HUES64 (cell line): ENCODE measurements around the gene GRAMD1B.

Experiments
- H3K27ac ChIP-seq: 2 replicates; pipeline ENCODE4 v1.7.0; 2013; ENCODE audit warnings: low read depth, low read length, inconsistent platforms
- H3K27me3 ChIP-seq: 2 replicates; pipeline ENCODE4 v1.6.1; 2013; ENCODE audit warnings: mild to moderate bottlenecking, low read length; ENCODE audit not compliant: insufficient read depth
- H3K36me3 ChIP-seq: 2 replicates; pipeline ENCODE4 v1.6.1; 2013; ENCODE audit warnings: mild to moderate bottlenecking, low read length; ENCODE audit not compliant: insufficient read depth
- H3K4me1 ChIP-seq: 2 replicates; pipeline ENCODE4 v1.6.1; 2013; ENCODE audit warnings: mild to moderate bottlenecking, low read length, moderate library complexity; ENCODE audit not compliant: insufficient read depth
- H3K4me3 ChIP-seq: 2 replicates; pipeline ENCODE4 v1.5.1; 2013; ENCODE audit warnings: mild to moderate bottlenecking, low read length, moderate library complexity
- H3K9ac ChIP-seq: 2 replicates; pipeline ENCODE4 v1.6.1; 2013; ENCODE audit warnings: mild to moderate bottlenecking, low read depth, low read length
- H3K9me3 ChIP-seq: 2 replicates; pipeline ENCODE4 v1.6.1; 2013; ENCODE audit warnings: low read depth, low read length; ENCODE audit not compliant: insufficient read depth
- WGBS: fragments of 150-250, 120-280 bp; methylation state at CpG from one replicate; pipeline ENCODE4 v1.1.7; 2013; ENCODE audit warnings: missing lambda C conversion rate; 5-methylcytosine and 5-hydroxymethylcytosine counted together

Gene GRAMD1B

GRCh38 chr11:123640677-123641494, 210.8 kb downstream of the GRAMD1B start:
- Histone ChIP-seq H3K27me3 (no peaks in the 10 kb centered on the region), H3K9me3 (no peaks in the 10 kb centered on the region), H3K36me3 (no peaks in the 10 kb centered on the region), H3K27ac (no peak overlapping the region), H3K4me3 (no peak overlapping the region), H3K9ac (no peak overlapping the region), H3K4me1 (peaks cover 3% of the 10 kb centered on the region)
- 41% methylated on average over 22 of the region's 22 CpGs for WGBS

- no peaks in the 10 kb centered on the region for H3K27me3 ChIP-seq
- no peak overlapping the region for H3K9ac ChIP-seq
- H3K36me3 ChIP-seq = no peaks in the 10 kb centered on the region
- WGBS = 77% methylated on average over 4 of the region's 4 CpGs
- no peak overlapping the region for H3K27ac ChIP-seq
- no peaks in the 10 kb centered on the region for H3K9me3 ChIP-seq
- no peak overlapping the region for H3K4me3 ChIP-seq
- peaks cover 3% of the 10 kb centered on the region for H3K4me1 ChIP-seq
Observed at GRCh38 chr11:123641495-123641840, 211.4 kb downstream of the GRAMD1B start.

GRCh38 chr11:123642435-123642834, 212.4 kb downstream of the GRAMD1B start:
- peaks cover 3% of the 10 kb centered on the region for H3K4me1 ChIP-seq
- H3K27me3 ChIP-seq = no peaks in the 10 kb centered on the region
- no peak overlapping the region for H3K9ac ChIP-seq
- no peak overlapping the region for H3K4me3 ChIP-seq
- H3K27ac ChIP-seq = no peak overlapping the region
- no peaks in the 10 kb centered on the region for H3K9me3 ChIP-seq
- WGBS = 92% methylated on average over 15 of the region's 15 CpGs
- no peaks in the 10 kb centered on the region for H3K36me3 ChIP-seq

GRCh38 chr11:123645286-123645975, 215.4 kb downstream of the GRAMD1B start:
- WGBS = 87% methylated on average over 12 of the region's 12 CpGs
- Histone ChIP-seq H3K27ac (no peak overlapping the region), H3K4me3 (no peak overlapping the region)

GRCh38 chr11:123650901-123651300, 220.8 kb downstream of the GRAMD1B start:
- Histone ChIP-seq H3K4me1 (peaks cover 12% of the 10 kb centered on the region; the same call in 1 of the 2 replicates), H3K36me3 (no peaks in the 10 kb centered on the region), H3K9ac (no peak overlapping the region), H3K9me3 (no peaks in the 10 kb centered on the region), H3K27ac (no peak overlapping the region), H3K27me3 (peaks cover 45% of the 10 kb centered on the region), H3K4me3 (no peak overlapping the region)
- no CpG with 5 or more reads among the region's 2 CpGs for WGBS

More at GRCh38 chr11:123645286-123645975, 215.4 kb downstream of the GRAMD1B start:
- Histone ChIP-seq H3K9ac (no peak overlapping the region), H3K9me3 (no peaks in the 10 kb centered on the region), H3K27me3 (no peaks in the 10 kb centered on the region), H3K36me3 (no peaks in the 10 kb centered on the region), H3K4me1 (peaks cover 3% of the 10 kb centered on the region)

GRCh38 chr11:123652599-123652998, 222.5 kb downstream of the GRAMD1B start:
- Histone ChIP-seq H3K9me3 (no peaks in the 10 kb centered on the region), H3K27ac (no peak overlapping the region), H3K4me1 (peaks cover 12% of the 10 kb centered on the region; the same call in 1 of the 2 replicates), H3K36me3 (no peaks in the 10 kb centered on the region), H3K4me3 (no peak overlapping the region), H3K9ac (no peak overlapping the region), H3K27me3 (peaks cover 54% of the 10 kb centered on the region)
- 69% methylated on average over 2 of the region's 2 CpGs for WGBS

GRCh38 chr11:123653483-123653826, 223.4 kb downstream of the GRAMD1B start:
- H3K9ac ChIP-seq = no peak overlapping the region
- no peak overlapping the region for H3K27ac ChIP-seq
- peaks cover 12% of the 10 kb centered on the region; the same call in 1 of the 2 replicates for H3K4me1 ChIP-seq
- WGBS = 12% methylated on average over 10 of the region's 10 CpGs
- H3K4me3 ChIP-seq = peak overlapping the region; percentile 78
- H3K9me3 ChIP-seq = no peaks in the 10 kb centered on the region
- H3K27me3 ChIP-seq = peaks cover 56% of the 10 kb centered on the region
- H3K36me3 ChIP-seq = no peaks in the 10 kb centered on the region

- no peaks in the 10 kb centered on the region for H3K36me3 ChIP-seq
- H3K9me3 ChIP-seq = no peaks in the 10 kb centered on the region
- under 1% methylated on average over 64 of the region's 64 CpGs for WGBS
- no peak overlapping the region for H3K27ac ChIP-seq
- H3K4me3 ChIP-seq = peak overlapping the region; percentile 78
- H3K9ac ChIP-seq = no peak overlapping the region
- H3K27me3 ChIP-seq = peaks cover 56% of the 10 kb centered on the region
- peaks cover 12% of the 10 kb centered on the region; the same call in 1 of the 2 replicates for H3K4me1 ChIP-seq
Observed at GRCh38 chr11:123653827-123654565, 223.9 kb downstream of the GRAMD1B start.

GRCh38 chr11:123654566-123655081, 224.6 kb downstream of the GRAMD1B start, which contains the start of gene SCN3B:
Gene SCN3B, minus strand, starts transcription at chr11:123654624. Its CDS starts 823 bp downstream, at chr11:123653801.
- H3K9ac ChIP-seq = peak within 1 kb of the TSS; percentile 65; the same call in 1 of the 2 replicates
- no peaks in the 10 kb centered on the region for H3K9me3 ChIP-seq
- WGBS = under 1% methylated on average over 44 of the region's 44 CpGs
- H3K4me3 ChIP-seq = peak within 1 kb of the TSS; percentile 78
- no peaks in the 10 kb centered on the region for H3K36me3 ChIP-seq
- peaks cover 56% of the 10 kb centered on the region for H3K27me3 ChIP-seq
- H3K27ac ChIP-seq = no peak within 1 kb of the TSS
- peaks cover 12% of the 10 kb centered on the region; the same call in 1 of the 2 replicates for H3K4me1 ChIP-seq

- peaks cover 6% of the 10 kb centered on the region; the same call in 1 of the 2 replicates for H3K4me1 ChIP-seq
- H3K4me3 ChIP-seq = no peak overlapping the region
- no peak overlapping the region for H3K27ac ChIP-seq
- no peak overlapping the region for H3K9ac ChIP-seq
- H3K27me3 ChIP-seq = peaks cover 25% of the 10 kb centered on the region
- H3K9me3 ChIP-seq = no peaks in the 10 kb centered on the region
- no peaks in the 10 kb centered on the region for H3K36me3 ChIP-seq
- 87% methylated on average over 2 of the region's 2 CpGs for WGBS
Observed at GRCh38 chr11:123659311-123659710, 229.2 kb downstream of the GRAMD1B start.
